Nephron (organoid): Measurements from ENCODE around the gene MUC3A.

Experiments used
- H3K27ac Mint-ChIP-seq, 3 experiments: 2 replicates each; pipeline ENCODE4 v1.8.0; 2020; ENCODE audit warnings: mixed read lengths in 3 of 3, mild to moderate bottlenecking in 2 of 3, moderate library complexity in 1 of 3
- H3K27me3 Mint-ChIP-seq: 2 replicates; pipeline ENCODE4 v1.8.0; 2021; ENCODE audit warnings: low read depth, mild to moderate bottlenecking, moderate library complexity, mixed read lengths
- H3K36me3 Mint-ChIP-seq: 2 replicates; pipeline ENCODE4 v1.8.0; 2020; ENCODE audit warnings: low read depth, mixed read lengths
- H3K4me1 Mint-ChIP-seq: 2 replicates; pipeline ENCODE4 v1.8.0; 2020; ENCODE audit warnings: mixed read lengths
- H3K4me3 Mint-ChIP-seq, 3 experiments: 2 replicates each; pipeline ENCODE4 v1.8.0; 2020; ENCODE audit warnings: mild to moderate bottlenecking in 3 of 3, mixed read lengths in 3 of 3, moderate library complexity in 2 of 3
- H3K9me3 Mint-ChIP-seq: 2 replicates; pipeline ENCODE4 v1.8.0; 2020; ENCODE audit warnings: mixed read lengths
- CTCF ChIP-seq, 3 experiments: fragments of 200-600 bp; sonication (generic); IDR thresholded peaks; one replicate each; pipeline ENCODE4 v1.5.0; 2021; ENCODE audit warnings: antibody characterized with exemption in 3 of 3; ENCODE audit not compliant: unreplicated experiment in 3 of 3

MUC3A gene

GRCh38 chr7:100946111-100946510 lies 3.2 kb upstream of the MUC3A start:
- Mint-ChIP-seq H3K4me1 (no peaks in the 10 kb centered on the region), H3K9me3 (no peaks in the 10 kb centered on the region), H3K27ac (no peak overlapping the region), H3K4me3 (no peak overlapping the region), H3K27me3 (peaks cover 9% of the 10 kb centered on the region), H3K36me3 (no peaks in the 10 kb centered on the region)
- TF ChIP-seq CTCF (IDR thresholded peaks at IDR 0.05; ENCODE audit: unreplicated experiment in 3 of 3): no peak

- Mint-ChIP-seq H3K4me3 (no peak overlapping the region), H3K9me3 (no peaks in the 10 kb centered on the region), H3K27me3 (peaks cover 9% of the 10 kb centered on the region), H3K4me1 (no peaks in the 10 kb centered on the region), H3K36me3 (no peaks in the 10 kb centered on the region), H3K27ac (no peak overlapping the region)
- no peak for TF ChIP-seq CTCF (IDR thresholded peaks at IDR 0.05; ENCODE audit: unreplicated experiment in 3 of 3)
Observed at GRCh38 chr7:100946766-100947365, 2.5 kb upstream of the MUC3A start.

DNA sequence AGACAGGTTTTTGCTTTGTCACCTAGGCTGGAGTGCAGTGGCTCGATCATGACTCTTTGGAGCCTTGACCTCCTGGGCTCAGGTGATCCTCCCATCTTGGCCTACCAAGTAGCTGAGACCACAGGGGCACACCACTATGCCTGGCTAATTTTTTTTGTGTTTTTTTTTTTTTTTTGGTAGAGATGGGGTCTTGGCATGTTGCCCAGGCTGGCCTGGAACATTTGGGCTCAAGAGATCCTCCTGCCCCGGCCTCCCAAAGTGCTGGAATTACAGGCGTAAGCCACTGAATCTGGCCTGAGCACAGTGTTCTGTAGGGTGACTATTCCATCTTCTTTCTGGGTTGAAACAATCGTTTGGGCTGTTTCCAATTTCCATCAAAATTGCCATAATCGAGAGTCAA lies 1.5 kb upstream of the MUC3A start:
- TF ChIP-seq CTCF (IDR thresholded peaks at IDR 0.05; ENCODE audit: unreplicated experiment in 3 of 3): no peak
- no peaks in the 10 kb centered on the region for H3K9me3 Mint-ChIP-seq
- H3K36me3 Mint-ChIP-seq: no peaks in the 10 kb centered on the region
- H3K27ac Mint-ChIP-seq: no peak overlapping the region
- H3K27me3 Mint-ChIP-seq: peaks cover 9% of the 10 kb centered on the region
- H3K4me1 Mint-ChIP-seq: no peaks in the 10 kb centered on the region
- no peak overlapping the region for H3K4me3 Mint-ChIP-seq

GRCh38 chr7:100949933-100950443 lies 654 bp downstream of the MUC3A start:
- H3K27ac Mint-ChIP-seq: no peak overlapping the region
- no peak overlapping the region for H3K4me3 Mint-ChIP-seq
- no peaks in the 10 kb centered on the region for H3K36me3 Mint-ChIP-seq
- no peaks in the 10 kb centered on the region for H3K9me3 Mint-ChIP-seq
- TF ChIP-seq CTCF (IDR thresholded peaks at IDR 0.05; ENCODE audit: unreplicated experiment in 3 of 3): no peak
- no peaks in the 10 kb centered on the region for H3K4me1 Mint-ChIP-seq
- peaks cover 9% of the 10 kb centered on the region for H3K27me3 Mint-ChIP-seq

- Mint-ChIP-seq H3K27ac (no peak overlapping the region), H3K4me1 (no peaks in the 10 kb centered on the region), H3K4me3 (no peak overlapping the region), H3K9me3 (no peaks in the 10 kb centered on the region), H3K36me3 (no peaks in the 10 kb centered on the region), H3K27me3 (peaks cover 9% of the 10 kb centered on the region)
- TF ChIP-seq CTCF (IDR thresholded peaks at IDR 0.05; ENCODE audit: unreplicated experiment in 3 of 3): no peak
Observed at GRCh38 chr7:100951172-100951571, 1.8 kb downstream of the MUC3A start.

GRCh38 chr7:100951888-100952560 lies 2.7 kb downstream of the MUC3A start:
- no peak overlapping the region for H3K27ac Mint-ChIP-seq
- peaks cover 9% of the 10 kb centered on the region for H3K27me3 Mint-ChIP-seq
- TF ChIP-seq CTCF (IDR thresholded peaks at IDR 0.05; ENCODE audit: unreplicated experiment in 3 of 3): no peak
- H3K9me3 Mint-ChIP-seq: no peaks in the 10 kb centered on the region
- no peak overlapping the region for H3K4me3 Mint-ChIP-seq
- H3K36me3 Mint-ChIP-seq: no peaks in the 10 kb centered on the region
- H3K4me1 Mint-ChIP-seq: no peaks in the 10 kb centered on the region
